ENCODE measurements around the gene BRINP1.

DNA sequence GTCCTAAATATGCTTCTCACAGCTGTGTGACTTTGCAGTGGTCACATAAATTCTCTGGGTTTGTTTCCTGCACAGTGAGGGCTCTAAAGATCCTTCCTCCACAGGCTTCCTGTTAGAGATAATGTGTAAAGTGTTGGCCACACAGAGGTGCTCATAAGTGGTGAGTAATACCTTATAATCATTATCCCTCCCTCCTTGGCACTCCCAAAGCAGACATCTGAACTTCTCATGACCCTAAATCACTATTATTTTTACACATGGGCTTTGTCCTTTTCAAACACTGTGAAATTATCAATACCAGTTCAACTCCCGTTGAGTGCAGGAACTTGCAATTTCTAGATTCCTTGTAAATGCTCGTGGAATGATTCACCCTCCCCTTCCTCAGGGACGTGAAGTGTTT is 100.2 kb downstream of the BRINP1 start:
- TF ChIP-seq MTA2 (IDR thresholded peaks at IDR 0.05; ENCODE audit: low read depth) (no peak), TAF1 (IDR thresholded peaks at IDR 0.05; ENCODE audit: borderline replicate concordance, low read depth, low read length) (no peak), E4F1 (IDR thresholded peaks at IDR 0.05; ENCODE audit: borderline replicate concordance, partially characterized antibody) (no peak), EZH2 (IDR thresholded peaks at IDR 0.05; ENCODE audit: borderline replicate concordance, control insufficient read depth, low read depth, low read length) (no peak), JUNB (IDR thresholded peaks at IDR 0.05) (no peak)
- TF ChIP-seq, protein P1, sequence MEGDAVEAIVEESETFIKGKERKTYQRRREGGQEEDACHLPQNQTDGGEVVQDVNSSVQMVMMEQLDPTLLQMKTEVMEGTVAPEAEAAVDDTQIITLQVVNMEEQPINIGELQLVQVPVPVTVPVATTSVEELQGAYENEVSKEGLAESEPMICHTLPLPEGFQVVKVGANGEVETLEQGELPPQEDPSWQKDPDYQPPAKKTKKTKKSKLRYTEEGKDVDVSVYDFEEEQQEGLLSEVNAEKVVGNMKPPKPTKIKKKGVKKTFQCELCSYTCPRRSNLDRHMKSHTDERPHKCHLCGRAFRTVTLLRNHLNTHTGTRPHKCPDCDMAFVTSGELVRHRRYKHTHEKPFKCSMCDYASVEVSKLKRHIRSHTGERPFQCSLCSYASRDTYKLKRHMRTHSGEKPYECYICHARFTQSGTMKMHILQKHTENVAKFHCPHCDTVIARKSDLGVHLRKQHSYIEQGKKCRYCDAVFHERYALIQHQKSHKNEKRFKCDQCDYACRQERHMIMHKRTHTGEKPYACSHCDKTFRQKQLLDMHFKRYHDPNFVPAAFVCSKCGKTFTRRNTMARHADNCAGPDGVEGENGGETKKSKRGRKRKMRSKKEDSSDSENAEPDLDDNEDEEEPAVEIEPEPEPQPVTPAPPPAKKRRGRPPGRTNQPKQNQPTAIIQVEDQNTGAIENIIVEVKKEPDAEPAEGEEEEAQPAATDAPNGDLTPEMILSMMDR (IDR thresholded peaks at IDR 0.05 in 2 of 3, conservative IDR thresholded peaks at IDR 0.05 in 1 of 3; ENCODE audit: control insufficient read depth in 2 of 3, extremely low read depth in 1 of 3, insufficient read depth in 1 of 3, low read depth in 3 of 3, low read length in 3 of 3): no peak
- TF ChIP-seq, protein P2, sequence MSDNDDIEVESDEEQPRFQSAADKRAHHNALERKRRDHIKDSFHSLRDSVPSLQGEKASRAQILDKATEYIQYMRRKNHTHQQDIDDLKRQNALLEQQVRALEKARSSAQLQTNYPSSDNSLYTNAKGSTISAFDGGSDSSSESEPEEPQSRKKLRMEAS (IDR thresholded peaks at IDR 0.05; ENCODE audit: low read depth, low read length): no peak

Measured in GM12878 (cell line).